ENCODE results near the gene ABCA2.

ABCA2 gene

GRCh38 chr9:137062384-137062783, 34.3 kb upstream of the ABCA2 start:
- no peak for ATAC-seq
- TF ChIP-seq POU6F1 (CRISPR knock-in tag; IDR thresholded peaks at IDR 0.05; ENCODE audit: borderline replicate concordance, low read depth) (no peak), ZNF565 (CRISPR knock-in tag; conservative IDR thresholded peaks at IDR 0.05; ENCODE audit: low read depth) (no peak), ZFP3 (CRISPR knock-in tag; IDR thresholded peaks at IDR 0.05) (no peak), PATZ1 (CRISPR knock-in tag; IDR thresholded peaks at IDR 0.05; ENCODE audit: borderline replicate concordance) (no peak), RARB (CRISPR knock-in tag; IDR thresholded peaks at IDR 0.05) (no peak), BACH2 (CRISPR knock-in tag; IDR thresholded peaks at IDR 0.05; ENCODE audit: borderline replicate concordance) (no peak), SNAI2 (CRISPR knock-in tag; IDR thresholded peaks at IDR 0.05) (no peak), GLIS3 (CRISPR knock-in tag; IDR thresholded peaks at IDR 0.05) (no peak), ESRRG (CRISPR knock-in tag; IDR thresholded peaks at IDR 0.05) (no peak), ZC3H10 (CRISPR knock-in tag; IDR thresholded peaks at IDR 0.05) (no peak)

GRCh38 chr9:137058521-137059234, 30.6 kb upstream of the ABCA2 start:
- no peak for ATAC-seq
- TF ChIP-seq ZC3H10 (CRISPR knock-in tag; IDR thresholded peaks at IDR 0.05) (no peak), POU6F1 (CRISPR knock-in tag; IDR thresholded peaks at IDR 0.05; ENCODE audit: borderline replicate concordance, low read depth) (no peak), CSDC2 (CRISPR knock-in tag; IDR thresholded peaks at IDR 0.05) (no peak), CSRNP3 (CRISPR knock-in tag; IDR thresholded peaks at IDR 0.05) (no peak), BACH2 (CRISPR knock-in tag; IDR thresholded peaks at IDR 0.05; ENCODE audit: borderline replicate concordance) (no peak), ISL1 (CRISPR knock-in tag; IDR thresholded peaks at IDR 0.05) (no peak), RARB (CRISPR knock-in tag; IDR thresholded peaks at IDR 0.05) (no peak), ZNF70 (CRISPR knock-in tag; IDR thresholded peaks at IDR 0.05) (no peak), PATZ1 (CRISPR knock-in tag; IDR thresholded peaks at IDR 0.05; ENCODE audit: borderline replicate concordance) (no peak), CREB5 (CRISPR knock-in tag; IDR thresholded peaks at IDR 0.05; ENCODE audit: low read depth) (no peak), TOX (CRISPR knock-in tag; IDR thresholded peaks at IDR 0.05; ENCODE audit: borderline replicate concordance) (no peak), ZNF8 (CRISPR knock-in tag; IDR thresholded peaks at IDR 0.05) (no peak), ZFP30 (CRISPR knock-in tag; IDR thresholded peaks at IDR 0.05) (no peak), TCF4 (CRISPR knock-in tag; IDR thresholded peaks at IDR 0.05; ENCODE audit: borderline replicate concordance) (no peak), GLIS3 (CRISPR knock-in tag; IDR thresholded peaks at IDR 0.05) (no peak), ARNTL (CRISPR knock-in tag; IDR thresholded peaks at IDR 0.05; ENCODE audit: borderline replicate concordance, low read depth) (no peak), ZNF565 (CRISPR knock-in tag; conservative IDR thresholded peaks at IDR 0.05; ENCODE audit: low read depth) (no peak), PPARA (CRISPR knock-in tag; IDR thresholded peaks at IDR 0.05; ENCODE audit: borderline replicate concordance) (no peak), OSR1 (CRISPR knock-in tag; IDR thresholded peaks at IDR 0.05) (no peak), ZFP3 (CRISPR knock-in tag; IDR thresholded peaks at IDR 0.05) (no peak)

Measured in SK-N-SH treated with all-trans-retinoic acid at 6 μM for 48 hours (cell line).